ENCODE data around the gene IL17B. TPM values are rescaled to one million over a fixed set of nuclear protein-coding genes. Genes with fewer than 3 reads are reported as not detected.

IL17B gene
- total and polyA plus RNA-seq, 2 of the 13 experiments (the other 11 are each of a cell fraction or from before 2014, with no cell fraction given): 0.29 to 2.6 TPM

GRCh38 chr5:149381986-149382338 is 2.9 kb upstream of the IL17B start (continued):
- peak; percentile 81; the same call in 1 of the 2 replicates for TF ChIP-seq ZFX (CRISPR knock-in tag; IDR thresholded peaks at IDR 0.05; ENCODE audit: low read depth)
- TF ChIP-seq HHEX (CRISPR knock-in tag; IDR thresholded peaks at IDR 0.05): no peak
- no peak for TF ChIP-seq KLF6 (CRISPR knock-in tag; IDR thresholded peaks at IDR 0.05)
- TF ChIP-seq YY1 (IDR thresholded peaks at IDR 0.05; ENCODE audit: insufficient read depth, insufficient replicate concordance, low read depth, low read length): peak; percentile 47
- no peak for TF ChIP-seq ZNF781 (CRISPR knock-in tag; IDR thresholded peaks at IDR 0.05; ENCODE audit: borderline replicate concordance, not compliant biosample characterization)
- TF ChIP-seq, protein P1, sequence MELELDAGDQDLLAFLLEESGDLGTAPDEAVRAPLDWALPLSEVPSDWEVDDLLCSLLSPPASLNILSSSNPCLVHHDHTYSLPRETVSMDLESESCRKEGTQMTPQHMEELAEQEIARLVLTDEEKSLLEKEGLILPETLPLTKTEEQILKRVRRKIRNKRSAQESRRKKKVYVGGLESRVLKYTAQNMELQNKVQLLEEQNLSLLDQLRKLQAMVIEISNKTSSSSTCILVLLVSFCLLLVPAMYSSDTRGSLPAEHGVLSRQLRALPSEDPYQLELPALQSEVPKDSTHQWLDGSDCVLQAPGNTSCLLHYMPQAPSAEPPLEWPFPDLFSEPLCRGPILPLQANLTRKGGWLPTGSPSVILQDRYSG (CRISPR knock-in tag; IDR thresholded peaks at IDR 0.05): no peak
- 0 out of 2 replicates have a peak, but pooled peaks have one; percentile 39 for TF ChIP-seq POGZ (CRISPR knock-in tag; IDR thresholded peaks at IDR 0.05)
- TF ChIP-seq ZFY (CRISPR knock-in tag; IDR thresholded peaks at IDR 0.05): peak; percentile 66
- TF ChIP-seq ZNF556 (CRISPR knock-in tag; IDR thresholded peaks at IDR 0.05; ENCODE audit: borderline replicate concordance): 0 out of 2 replicates have a peak, but pooled peaks have one; percentile 22
- TF ChIP-seq ZNF547 (CRISPR knock-in tag; IDR thresholded peaks at IDR 0.05): peak; percentile 62
- TF ChIP-seq, protein P2, sequence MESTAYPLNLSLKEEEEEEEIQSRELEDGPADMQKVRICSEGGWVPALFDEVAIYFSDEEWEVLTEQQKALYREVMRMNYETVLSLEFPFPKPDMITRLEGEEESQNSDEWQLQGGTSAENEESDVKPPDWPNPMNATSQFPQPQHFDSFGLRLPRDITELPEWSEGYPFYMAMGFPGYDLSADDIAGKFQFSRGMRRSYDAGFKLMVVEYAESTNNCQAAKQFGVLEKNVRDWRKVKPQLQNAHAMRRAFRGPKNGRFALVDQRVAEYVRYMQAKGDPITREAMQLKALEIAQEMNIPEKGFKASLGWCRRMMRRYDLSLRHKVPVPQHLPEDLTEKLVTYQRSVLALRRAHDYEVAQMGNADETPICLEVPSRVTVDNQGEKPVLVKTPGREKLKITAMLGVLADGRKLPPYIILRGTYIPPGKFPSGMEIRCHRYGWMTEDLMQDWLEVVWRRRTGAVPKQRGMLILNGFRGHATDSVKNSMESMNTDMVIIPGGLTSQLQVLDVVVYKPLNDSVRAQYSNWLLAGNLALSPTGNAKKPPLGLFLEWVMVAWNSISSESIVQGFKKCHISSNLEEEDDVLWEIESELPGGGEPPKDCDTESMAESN (CRISPR knock-in tag; conservative IDR thresholded peaks at IDR 0.05): no peak
- TF ChIP-seq KMT2B (CRISPR knock-in tag; IDR thresholded peaks at IDR 0.05): 0 out of 2 replicates have a peak, but pooled peaks have one; percentile 36
- TF ChIP-seq ZNF580 (CRISPR knock-in tag; IDR thresholded peaks at IDR 0.05; ENCODE audit: borderline replicate concordance, low read depth): 0 out of 2 replicates have a peak, but pooled peaks have one; percentile 55
- 0 out of 2 replicates have a peak, but pooled peaks have one; percentile 20 for TF ChIP-seq ZBTB7B (CRISPR knock-in tag; IDR thresholded peaks at IDR 0.05)
- 0 out of 2 replicates have a peak, but pooled peaks have one; percentile 48 for TF ChIP-seq ZNF136 (CRISPR knock-in tag; IDR thresholded peaks at IDR 0.05; ENCODE audit: low read depth)
- TF ChIP-seq ELF4 (CRISPR knock-in tag; IDR thresholded peaks at IDR 0.05; ENCODE audit: borderline replicate concordance): no peak
- TF ChIP-seq ZNF256 (CRISPR knock-in tag; conservative IDR thresholded peaks at IDR 0.05): no peak
- TF ChIP-seq ZNF619 (CRISPR knock-in tag; IDR thresholded peaks at IDR 0.05): no peak; the same call in 1 of the 2 replicates
- TF ChIP-seq, protein P3, sequence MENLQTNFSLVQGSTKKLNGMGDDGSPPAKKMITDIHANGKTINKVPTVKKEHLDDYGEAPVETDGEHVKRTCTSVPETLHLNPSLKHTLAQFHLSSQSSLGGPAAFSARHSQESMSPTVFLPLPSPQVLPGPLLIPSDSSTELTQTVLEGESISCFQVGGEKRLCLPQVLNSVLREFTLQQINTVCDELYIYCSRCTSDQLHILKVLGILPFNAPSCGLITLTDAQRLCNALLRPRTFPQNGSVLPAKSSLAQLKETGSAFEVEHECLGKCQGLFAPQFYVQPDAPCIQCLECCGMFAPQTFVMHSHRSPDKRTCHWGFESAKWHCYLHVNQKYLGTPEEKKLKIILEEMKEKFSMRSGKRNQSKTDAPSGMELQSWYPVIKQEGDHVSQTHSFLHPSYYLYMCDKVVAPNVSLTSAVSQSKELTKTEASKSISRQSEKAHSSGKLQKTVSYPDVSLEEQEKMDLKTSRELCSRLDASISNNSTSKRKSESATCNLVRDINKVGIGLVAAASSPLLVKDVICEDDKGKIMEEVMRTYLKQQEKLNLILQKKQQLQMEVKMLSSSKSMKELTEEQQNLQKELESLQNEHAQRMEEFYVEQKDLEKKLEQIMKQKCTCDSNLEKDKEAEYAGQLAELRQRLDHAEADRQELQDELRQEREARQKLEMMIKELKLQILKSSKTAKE (CRISPR knock-in tag; IDR thresholded peaks at IDR 0.05; ENCODE audit: borderline replicate concordance): no peak
- TF ChIP-seq MXI1 (IDR thresholded peaks at IDR 0.05; ENCODE audit: borderline replicate concordance, low read depth, low read length): peak; percentile 28; the same call in 1 of the 3 replicates
- 0 out of 2 replicates have a peak, but pooled peaks have one; percentile 61 for TF ChIP-seq ZSCAN31 (CRISPR knock-in tag; IDR thresholded peaks at IDR 0.05; ENCODE audit: low read depth)
- no peak for TF ChIP-seq ZNF530 (CRISPR knock-in tag; IDR thresholded peaks at IDR 0.05; ENCODE audit: low read depth)
- TF ChIP-seq EHMT2 (IDR thresholded peaks at IDR 0.05; ENCODE audit: borderline replicate concordance, low read depth, low read length): no peak
